GM19023 (cell line): ENCODE data around the gene SERPINA5.
"Not testable (repeated sequence)": the region's sequence is repeated elsewhere in the genome, so short reads cannot be mapped to it uniquely, and the experiment has no call there.

Source experiments
- ATAC-seq: cut with Tn5 transposase; IDR thresholded peaks from one replicate; pipeline ENCODE4 v1.9.1; 2021; ENCODE audit warnings: mild to moderate bottlenecking, moderate library complexity; ENCODE audit not compliant: unreplicated experiment

SERPINA5 gene

DNA sequence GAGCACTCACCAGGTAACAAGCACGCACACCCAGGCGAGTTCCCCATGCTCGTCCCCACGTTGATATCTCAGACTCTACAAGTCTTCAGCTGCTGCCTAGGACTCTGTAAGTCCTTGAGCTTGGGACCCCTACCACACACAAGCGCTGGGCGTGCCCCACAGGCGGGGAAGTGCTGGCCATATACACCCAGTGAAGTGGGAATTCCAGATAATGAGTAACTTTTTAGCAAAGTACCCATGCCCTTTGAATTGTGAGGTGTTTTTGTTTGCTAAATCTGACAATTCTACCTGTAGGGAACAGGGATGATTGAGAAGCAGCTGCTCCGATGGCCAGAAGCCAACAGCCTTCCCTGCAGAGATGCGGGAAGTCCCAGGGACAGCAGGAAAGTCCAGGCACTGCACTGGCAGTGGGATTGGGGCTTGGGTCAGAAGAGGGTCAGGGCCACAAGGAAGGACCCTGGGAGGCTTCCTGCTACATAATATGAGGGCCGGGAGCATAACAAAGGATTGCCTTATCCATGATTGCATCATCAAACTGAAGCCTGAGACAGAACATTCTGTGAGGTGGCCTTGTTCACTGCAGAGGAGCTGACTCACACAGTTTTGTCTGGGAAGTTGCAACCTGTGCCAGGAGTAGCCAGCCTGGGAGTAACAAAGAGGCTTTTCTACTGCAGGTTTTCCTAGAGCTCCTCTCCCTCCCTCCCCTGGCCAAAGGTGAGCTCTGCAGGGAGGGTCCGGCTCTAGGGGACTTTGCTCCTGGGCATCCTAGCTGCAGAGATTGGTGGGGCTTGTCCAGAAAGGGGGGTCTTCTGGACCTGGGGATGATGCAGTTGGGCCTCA lies 17.8 kb downstream of the SERPINA5 start:
- ATAC-seq = no peak

GRCh38 chr14:94599656-94600004 lies 18.4 kb downstream of the SERPINA5 start:
- ATAC-seq = no peak

DNA sequence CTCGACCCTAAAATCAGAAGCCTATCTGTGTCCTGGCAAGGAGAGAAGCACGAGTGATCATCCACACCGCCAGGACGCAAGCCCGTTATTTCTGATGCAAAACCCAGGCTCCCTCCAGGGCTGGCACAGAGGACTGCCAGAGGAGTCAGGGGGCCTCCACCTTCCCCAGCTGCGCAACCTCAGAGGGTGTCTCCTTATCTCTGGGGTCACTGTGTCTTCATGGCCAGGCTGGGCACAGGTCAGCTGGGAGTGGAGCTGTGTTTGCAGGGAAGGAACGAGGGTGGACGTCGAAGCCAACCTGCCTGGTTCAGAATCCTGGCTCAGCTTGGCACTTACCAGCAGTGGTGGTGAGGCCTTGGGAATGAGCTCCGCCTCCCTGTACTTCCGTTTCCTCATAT lies 18.9 kb downstream of the SERPINA5 start:
- no peak for ATAC-seq

DNA sequence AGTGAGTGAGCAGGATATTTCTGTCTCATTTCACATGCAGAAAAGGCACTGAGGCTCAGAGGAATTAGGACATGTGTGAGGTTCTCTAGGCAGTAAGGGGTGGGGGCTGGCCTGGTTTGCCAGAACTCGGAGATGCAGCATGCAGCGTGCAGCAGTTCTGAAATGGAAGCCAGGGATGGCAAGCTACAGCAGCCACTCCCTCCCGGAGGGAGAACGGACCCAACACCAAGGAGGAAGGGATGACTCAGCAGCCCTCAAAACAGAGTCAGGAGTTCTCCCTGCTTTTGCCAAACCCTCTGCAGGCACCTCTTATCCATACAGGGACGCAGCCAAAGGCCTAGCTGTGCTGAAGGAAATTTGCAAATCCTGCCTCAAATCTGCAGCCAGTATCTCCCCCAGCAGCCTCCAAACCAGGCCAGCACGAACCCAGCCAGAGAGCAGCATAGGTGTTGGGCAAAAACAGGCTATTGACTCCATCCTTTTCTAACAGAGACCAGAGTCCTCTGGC lies 20.7 kb downstream of the SERPINA5 start:
- ATAC-seq = no peak

DNA sequence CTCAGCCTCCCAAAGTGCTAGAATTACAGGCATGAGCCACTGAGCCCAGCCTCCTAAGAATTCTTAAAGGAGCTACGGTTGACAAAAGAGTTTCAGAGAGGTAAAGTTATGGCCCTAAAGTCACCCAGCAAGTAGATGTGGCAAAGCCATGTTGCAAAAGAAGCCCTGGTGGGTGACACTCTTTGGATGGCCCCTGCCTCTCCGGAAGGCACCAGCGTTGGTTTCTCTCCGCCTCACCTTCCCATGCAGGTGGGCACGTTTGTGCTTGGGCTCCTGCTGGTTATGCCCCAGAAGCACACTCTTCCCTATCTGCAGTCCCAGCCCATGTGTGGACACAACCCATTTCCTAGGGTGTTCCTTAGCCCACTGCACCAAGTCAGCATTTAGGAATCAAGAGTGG lies 21.5 kb downstream of the SERPINA5 start:
- no peak for ATAC-seq

- ATAC-seq = no peak
Observed at GRCh38 chr14:94605361-94605760, 24.1 kb downstream of the SERPINA5 start.

DNA sequence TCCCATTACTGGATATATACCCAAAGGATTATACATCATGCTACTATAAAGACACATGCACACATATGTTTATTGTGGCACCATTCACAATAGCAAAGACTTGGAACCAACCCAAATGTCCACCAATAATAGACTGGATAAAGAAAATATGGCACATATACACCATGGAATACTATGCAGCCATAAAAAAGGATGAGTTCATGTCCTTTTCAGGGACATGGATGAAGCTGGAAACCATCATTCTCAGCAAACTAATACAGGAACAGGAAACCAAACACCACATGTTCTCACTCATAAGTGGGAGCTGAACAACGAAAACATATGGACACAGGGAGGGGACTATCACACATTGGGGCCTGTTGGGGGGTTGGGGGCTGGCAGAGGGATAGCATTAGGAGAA lies 27.7 kb downstream of the SERPINA5 start:
- not testable (repeated sequence) for ATAC-seq

DNA sequence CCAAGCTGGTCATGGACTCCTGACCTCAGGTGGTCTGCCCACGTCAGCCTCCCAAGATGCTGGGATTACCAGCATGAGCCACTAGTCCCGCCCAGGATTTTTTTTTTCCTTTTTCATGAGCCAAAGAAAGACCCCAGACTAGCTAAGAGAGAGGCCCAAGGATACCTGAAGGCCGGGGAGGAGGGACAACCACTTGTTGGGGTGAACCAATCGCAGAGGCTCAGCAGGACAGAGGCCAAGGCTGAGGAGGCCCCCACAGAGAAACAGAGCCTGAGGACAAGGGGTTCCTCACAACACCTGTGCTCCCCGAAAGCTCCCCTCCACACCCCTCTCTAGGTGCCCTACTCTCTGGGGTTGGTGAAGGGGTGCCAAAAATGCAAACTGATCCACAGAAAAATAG lies 30.0 kb downstream of the SERPINA5 start:
- ATAC-seq = no peak

DNA sequence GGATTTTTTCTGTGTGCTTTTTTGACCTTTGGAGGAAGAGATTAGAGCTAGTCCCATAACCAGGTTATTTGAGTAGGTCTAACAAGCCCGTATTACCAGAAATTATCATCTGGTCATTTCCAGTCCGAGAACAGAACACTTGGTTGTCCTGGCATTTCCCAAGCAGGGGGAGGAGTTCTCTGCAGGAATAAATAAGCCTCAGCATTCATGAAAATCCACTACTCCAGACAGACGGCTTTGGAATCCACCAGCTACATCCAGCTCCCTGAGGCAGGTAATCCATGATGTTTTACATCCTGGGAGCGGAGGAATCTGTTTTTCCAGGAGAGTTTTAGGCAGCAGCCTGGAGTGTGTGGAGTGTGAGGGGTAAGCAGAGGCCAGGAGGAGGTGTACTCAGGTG lies 30.9 kb downstream of the SERPINA5 start, which contains the start of gene SERPINA3:
SERPINA3 (plus strand) TSS at position 218 of the 400 bp plus-strand sequence. CDS start 2,051 bp downstream, outside the sequence.
- ATAC-seq = no peak

DNA sequence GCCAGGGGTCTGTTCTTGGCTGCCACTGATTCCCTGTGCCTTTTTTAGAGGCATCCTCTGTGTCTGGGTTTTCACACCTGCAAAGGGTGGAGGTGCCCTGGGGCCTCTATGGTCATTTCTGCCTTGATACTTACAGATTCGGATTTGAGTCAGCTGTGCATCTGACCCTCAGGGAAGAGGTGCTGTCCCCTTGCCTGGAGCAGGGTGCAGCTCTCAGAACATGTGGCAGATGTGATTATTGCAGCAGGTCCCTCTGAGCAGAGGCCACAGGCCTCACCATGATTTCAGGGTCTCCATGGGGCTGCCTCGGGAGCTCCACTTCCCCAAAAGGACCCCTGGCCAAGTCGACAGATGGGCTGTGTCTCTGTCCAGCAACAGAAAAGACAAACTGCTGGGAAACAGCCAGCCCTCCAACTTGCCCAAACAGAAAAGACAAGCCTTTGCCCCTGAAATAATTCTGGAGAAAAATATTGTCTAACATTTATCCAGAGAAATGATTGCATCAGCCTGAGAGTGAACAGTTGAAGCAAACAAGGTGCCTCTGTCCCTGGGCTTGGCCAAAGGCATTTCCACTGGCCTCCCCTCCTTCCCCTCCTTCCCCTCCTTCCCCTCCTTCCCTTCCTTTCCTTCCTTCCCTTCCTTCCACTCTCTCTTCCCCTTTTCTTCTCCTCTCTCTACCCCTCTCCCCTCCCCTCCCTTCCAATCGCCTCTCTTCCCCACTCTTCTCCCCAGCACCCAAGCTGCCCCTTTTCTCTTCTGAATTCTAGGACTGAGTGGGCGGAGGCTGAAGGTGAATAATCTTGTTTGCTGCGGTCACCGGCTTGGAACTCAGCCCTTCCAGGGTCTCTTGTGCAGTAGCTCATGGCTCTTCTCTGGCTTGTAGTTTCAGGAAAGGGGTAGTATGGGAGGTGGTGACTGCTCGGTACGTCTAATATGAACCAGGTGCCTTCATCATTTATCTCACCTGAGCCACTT lies 31.6 kb downstream of the SERPINA5 start:
- no peak for ATAC-seq

DNA sequence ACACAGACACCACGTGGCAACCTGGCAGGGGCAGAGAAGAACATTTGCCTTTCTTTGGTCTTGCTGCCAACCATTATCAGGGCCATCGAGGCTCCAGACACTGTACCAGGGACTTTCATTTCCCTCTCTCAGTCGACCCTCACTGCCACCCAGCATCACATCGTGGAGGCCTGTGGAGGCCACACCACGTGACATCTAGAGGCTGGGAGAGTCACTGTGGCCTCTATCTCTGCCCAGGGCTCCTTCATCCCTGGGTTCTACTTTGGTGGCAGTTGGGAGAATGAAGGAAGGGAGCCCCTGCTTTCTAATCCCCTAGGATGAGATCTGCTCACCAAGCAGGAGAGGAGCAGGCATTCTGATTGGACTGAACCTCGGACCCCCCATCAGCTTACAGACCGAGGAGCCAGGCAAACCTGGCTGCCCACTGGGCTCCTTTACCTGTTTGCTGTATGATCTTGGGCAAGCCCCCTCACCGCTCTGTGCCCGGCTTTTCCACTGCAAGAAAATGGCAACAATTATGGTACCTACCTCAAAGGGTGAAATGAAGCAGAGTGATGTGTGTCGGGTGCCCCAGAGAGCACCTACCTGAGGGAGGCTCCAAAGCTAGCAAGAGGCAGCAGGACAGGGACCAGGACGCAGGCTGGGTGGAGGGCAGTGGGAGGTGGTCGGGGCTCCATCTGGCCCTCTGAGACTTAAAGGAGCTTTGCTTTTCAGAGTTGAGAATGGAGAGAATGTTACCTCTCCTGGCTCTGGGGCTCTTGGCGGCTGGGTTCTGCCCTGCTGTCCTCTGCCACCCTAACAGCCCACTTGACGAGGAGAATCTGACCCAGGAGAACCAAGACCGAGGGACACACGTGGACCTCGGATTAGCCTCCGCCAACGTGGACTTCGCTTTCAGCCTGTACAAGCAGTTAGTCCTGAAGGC lies 32.8 kb downstream of the SERPINA5 start:
- ATAC-seq = no peak

DNA sequence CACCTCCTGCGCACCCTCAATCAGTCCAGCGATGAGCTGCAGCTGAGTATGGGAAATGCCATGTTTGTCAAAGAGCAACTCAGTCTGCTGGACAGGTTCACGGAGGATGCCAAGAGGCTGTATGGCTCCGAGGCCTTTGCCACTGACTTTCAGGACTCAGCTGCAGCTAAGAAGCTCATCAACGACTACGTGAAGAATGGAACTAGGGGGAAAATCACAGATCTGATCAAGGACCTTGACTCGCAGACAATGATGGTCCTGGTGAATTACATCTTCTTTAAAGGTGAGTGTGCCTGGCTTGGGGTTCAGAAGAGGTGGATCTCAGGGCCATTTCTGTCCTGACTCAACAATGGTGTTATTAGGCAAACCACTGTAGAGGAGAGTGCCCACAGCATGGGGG lies 33.6 kb downstream of the SERPINA5 start:
- no peak for ATAC-seq

DNA sequence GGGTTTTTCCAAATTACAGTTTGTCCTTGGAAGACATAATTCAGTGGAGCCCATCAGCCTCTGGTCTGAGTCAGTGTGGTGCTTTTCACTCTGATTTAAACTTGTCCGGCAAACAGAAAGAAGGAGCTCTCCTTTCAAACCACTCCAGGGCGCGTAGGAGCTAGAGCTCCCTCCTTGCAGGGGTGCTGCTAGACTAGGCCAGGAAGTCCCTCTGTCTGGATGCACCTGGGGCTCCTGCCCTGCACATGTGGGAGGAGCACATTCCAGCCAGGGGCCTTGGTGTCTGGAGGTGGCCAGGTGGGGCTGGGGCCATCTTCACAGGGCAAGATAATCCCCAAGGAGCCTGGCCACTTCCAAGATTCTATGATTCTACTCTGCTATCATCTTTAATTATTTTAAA lies 34.0 kb downstream of the SERPINA5 start:
- no peak for ATAC-seq

GRCh38 chr14:94615823-94616570 lies 34.8 kb downstream of the SERPINA5 start:
- ATAC-seq = no peak

DNA sequence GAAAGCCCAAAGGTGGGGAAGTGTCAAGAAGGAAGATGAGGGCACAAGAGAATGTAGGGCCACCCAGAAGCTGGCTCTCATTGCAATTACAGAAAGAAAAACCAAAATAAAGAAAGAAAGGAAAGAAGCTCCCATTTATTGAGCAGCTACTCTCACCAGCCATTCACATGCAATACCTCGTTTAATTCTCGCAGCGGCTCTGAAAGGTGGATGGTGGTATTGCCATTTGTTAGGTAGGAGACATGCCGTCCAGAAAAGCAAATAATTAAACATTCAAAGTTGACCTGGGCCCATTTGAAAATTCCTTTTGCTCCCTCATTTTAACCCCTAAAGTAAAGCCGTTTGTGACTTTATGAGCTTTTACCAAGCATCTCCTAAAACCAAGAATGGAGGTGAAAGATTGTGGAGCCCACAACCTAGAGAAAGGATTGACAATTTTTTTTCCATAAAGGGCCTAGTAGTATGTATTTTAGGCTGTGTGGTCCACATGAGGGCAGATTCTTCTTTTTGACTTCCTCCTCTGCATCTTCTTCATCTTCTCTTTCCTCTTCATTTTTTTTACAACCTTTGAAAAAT lies 36.2 kb downstream of the SERPINA5 start:
- no peak for ATAC-seq

DNA sequence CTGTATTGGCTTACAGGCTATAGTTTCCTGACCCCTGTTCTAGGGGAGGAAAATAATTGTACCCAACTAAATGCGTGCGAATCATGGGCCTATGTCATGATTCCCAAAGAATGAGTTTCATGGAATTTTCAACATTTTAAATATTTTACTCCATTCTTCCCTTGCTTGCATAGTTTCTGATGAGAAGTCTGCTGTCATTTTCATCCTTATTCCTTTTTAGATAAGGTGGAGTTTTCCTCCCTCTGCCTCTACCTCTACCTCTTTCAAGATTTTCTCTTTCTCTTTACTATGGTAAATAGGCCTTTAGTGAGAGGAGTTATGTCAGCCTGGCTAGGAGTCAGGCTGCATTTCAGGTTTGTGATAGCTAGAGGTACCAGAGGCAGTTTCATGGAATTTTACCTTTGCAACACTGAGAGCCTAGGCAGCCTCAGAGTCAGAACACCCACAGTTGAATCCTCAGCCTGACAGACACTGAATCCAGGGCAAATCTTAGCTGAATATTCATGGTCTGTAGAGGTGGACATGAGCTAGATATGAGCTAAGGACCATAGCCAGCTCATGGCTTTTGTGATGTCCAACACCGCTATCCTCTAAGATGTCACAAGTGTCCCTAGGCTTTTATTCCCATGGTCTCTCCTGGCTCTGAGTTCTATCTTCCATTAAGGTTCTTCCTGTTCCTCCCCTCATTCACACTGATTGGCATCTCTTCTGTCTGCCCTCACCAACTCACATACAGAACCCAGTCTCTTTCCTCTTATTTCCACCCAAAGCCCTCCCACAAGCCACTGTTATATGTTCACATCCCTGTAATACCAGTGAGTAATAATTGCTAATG lies 37.0 kb downstream of the SERPINA5 start:
- ATAC-seq = no peak

DNA sequence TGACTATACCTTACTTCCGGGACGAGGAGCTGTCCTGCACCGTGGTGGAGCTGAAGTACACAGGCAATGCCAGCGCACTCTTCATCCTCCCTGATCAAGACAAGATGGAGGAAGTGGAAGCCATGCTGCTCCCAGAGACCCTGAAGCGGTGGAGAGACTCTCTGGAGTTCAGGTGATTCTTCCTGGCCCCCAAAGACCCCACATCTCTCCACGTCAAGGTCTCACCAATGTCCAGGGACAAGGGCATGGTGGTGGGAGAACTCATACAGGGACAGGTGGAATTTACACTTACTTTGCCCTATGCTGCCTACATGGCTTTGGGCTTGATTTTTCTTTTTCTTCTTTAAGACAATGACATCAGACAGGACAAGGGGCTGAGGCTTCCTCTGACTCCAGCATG lies 38.1 kb downstream of the SERPINA5 start:
- ATAC-seq = no peak

DNA sequence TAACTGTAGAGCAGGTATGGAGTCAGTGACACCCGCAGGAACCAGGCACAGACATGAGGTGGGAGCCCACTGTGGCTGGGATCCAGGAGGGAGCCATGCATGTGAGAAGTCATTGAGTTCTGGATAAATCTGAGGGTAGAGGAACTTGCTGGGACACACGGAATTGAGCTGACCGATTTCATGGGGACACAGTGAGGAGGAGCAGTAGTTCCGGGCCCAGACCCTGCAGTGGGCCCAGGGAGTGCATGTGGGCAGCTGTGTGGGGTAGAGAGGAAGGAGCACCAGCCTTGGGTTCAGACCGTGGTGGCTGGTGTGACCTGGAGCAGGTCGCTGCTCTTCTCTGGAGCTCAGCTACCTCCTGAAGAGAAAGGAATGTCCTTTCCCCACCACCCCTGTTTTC lies 39.4 kb downstream of the SERPINA5 start:
- no peak for ATAC-seq
